Measurements from ENCODE around the gene NR4A1. TPM values are rescaled to one million over a fixed set of nuclear protein-coding genes. Genes with fewer than 3 reads are reported as not detected.
A peak's percentile ranks its signal among the peaks of the same experiment; 100 is the strongest.

NR4A1 gene
- total RNA-seq, 1 experiment from 2014 or later = 25.8 TPM

- no peak for TF ChIP-seq CTCF (conservative IDR thresholded peaks at IDR 0.05)
These were observed 24.0 kb upstream of the NR4A1 start for GRCh38 chr12:52027085-52027843.

More at GRCh38 chr12:52027085-52027843, 24.0 kb upstream of the NR4A1 start:
- Histone ChIP-seq H2BK15ac (ENCODE audit: low read depth, low read length) (no peak overlapping the region), H3K23me2 (ENCODE audit: insufficient read length, low read depth, low read length, poor library complexity, severe bottlenecking) (peaks cover 16% of the 10 kb centered on the region), H3K9ac (ENCODE audit: extremely low read depth, insufficient read length, low read length) (no peak overlapping the region), H3K27ac (ENCODE audit: insufficient read length, low read depth, low read length) (no peak overlapping the region), H3K4me1 (ENCODE audit: insufficient read depth, low read length) (peaks cover 3% of the 10 kb centered on the region), H4K20me1 (ENCODE audit: control insufficient read depth, insufficient read depth, insufficient read length) (no peaks in the 10 kb centered on the region), H4K91ac (ENCODE audit: insufficient read length, low read depth, low read length) (no peak overlapping the region), H3K14ac (ENCODE audit: insufficient read depth, low read length) (no peak overlapping the region), H3K79me1 (ENCODE audit: insufficient read depth, low read depth, low read length, poor library complexity, severe bottlenecking) (no peaks in the 10 kb centered on the region), H2AK5ac (ENCODE audit: insufficient read length, low read length) (no peak overlapping the region), H3T11ph (ENCODE audit: low read length) (no peak overlapping the region), H2AFZ (ENCODE audit: low read length) (no peak overlapping the region), H3K18ac (ENCODE audit: insufficient read length, low read depth, low read length) (no peak overlapping the region), H3K79me2 (ENCODE audit: insufficient read depth, low read length) (no peaks in the 10 kb centered on the region), H3K27me3 (ENCODE audit: insufficient read depth, low read length) (peaks cover 5% of the 10 kb centered on the region; the same call in 1 of the 2 replicates), H3K4ac (ENCODE audit: low read depth, low read length) (no peak overlapping the region), H2BK120ac (ENCODE audit: low read depth, low read length, poor library complexity, severe bottlenecking) (no peak overlapping the region), H4K5ac (ENCODE audit: insufficient read length, low read depth, low read length) (no peak overlapping the region), H3K9me3 (ENCODE audit: control insufficient read depth, low read depth, low read length) (no peaks in the 10 kb centered on the region), H3K4me2 (ENCODE audit: insufficient read depth, insufficient read length, low read length) (no peak overlapping the region), H2BK5ac (ENCODE audit: insufficient read length, low read length) (no peak overlapping the region), H3K23ac (ENCODE audit: insufficient read length, low read depth, low read length) (no peak overlapping the region), H4K8ac (replicated peaks; ENCODE audit: insufficient read length, low read depth, low read length) (no peak overlapping the region), H2BK20ac (ENCODE audit: low read depth, low read length, poor library complexity, severe bottlenecking) (no peak overlapping the region), H2BK12ac (ENCODE audit: insufficient read length, low read depth, low read length) (no peak overlapping the region), H3K56ac (ENCODE audit: insufficient read length, low read depth, low read length) (no peak overlapping the region)
- Mint-ChIP-seq H3K36me3 (ENCODE audit: insufficient read depth in 1 of 3, low read depth in 3 of 3) (no peaks in the 10 kb centered on the region; a peak in 1 of 7 replicates), H3K27ac (peak overlapping the region in 1 of 3 experiments; percentile 35; a peak in 1 of 7 replicates), H3K9me3 (no peaks in the 10 kb centered on the region; a peak in 1 of 5 replicates), H3K27me3 (ENCODE audit: low read depth) (peaks cover 42% of the 10 kb centered on the region), H3K4me3 (no peak overlapping the region), H3K4me1 (peaks cover 22 to 38% of the 10 kb centered on the region in 2 experiments)
- WGBS (ENCODE audit: extremely low coverage, insufficient read length, low lambda C conversion rate) = no CpG with 5 or more reads among the region's 12 CpGs
- no peak for DNase-seq

All from H9 (cell line).